22Rv1 (cell line): Measurements from ENCODE around the gene PTGIR.

Experiments used
- H3K27ac ChIP-seq: fragments of 450-650 bp; 2 replicates; pipeline ENCODE4 v1.5.1; 2017
- CTCF ChIP-seq: fragments of 450-650 bp; IDR thresholded peaks from 2 replicates; pipeline ENCODE4 v1.5.1; 2017; ENCODE audit warnings: mild to moderate bottlenecking
- ZFX ChIP-seq: fragments of 450-650 bp; IDR thresholded peaks from 2 replicates; pipeline ENCODE4 v1.6.1; 2017; ENCODE audit warnings: antibody characterized with exemption, borderline replicate concordance

PTGIR gene

GRCh38 chr19:46637224-46637623, 12.3 kb upstream of the PTGIR start:
- TF ChIP-seq CTCF (no peak), ZFX (no peak)
- H3K27ac ChIP-seq = no peak overlapping the region

GRCh38 chr19:46635920-46636761, 11.3 kb upstream of the PTGIR start, which contains the start of gene GNG8:
Gene GNG8 (minus strand): TSS chr19:46636202. CDS start chr19:46634682, 1,520 bp downstream.
- H3K27ac ChIP-seq = no peak within 1 kb of the TSS
- no peak for TF ChIP-seq ZFX
- TF ChIP-seq CTCF = no peak

GRCh38 chr19:46634656-46635218, 9.8 kb upstream of the PTGIR start:
- TF ChIP-seq ZFX (no peak), CTCF (no peak)
- no peak overlapping the region for H3K27ac ChIP-seq

GRCh38 chr19:46634045-46634655, 9.3 kb upstream of the PTGIR start:
- H3K27ac ChIP-seq = no peak overlapping the region
- TF ChIP-seq ZFX = no peak
- TF ChIP-seq CTCF = no peak

- TF ChIP-seq ZFX (no peak), CTCF (no peak)
- H3K27ac ChIP-seq = no peak overlapping the region
Observed at GRCh38 chr19:46633130-46633529, 8.2 kb upstream of the PTGIR start.

- TF ChIP-seq ZFX = no peak
- no peak for TF ChIP-seq CTCF
- no peak overlapping the region for H3K27ac ChIP-seq
Observed at GRCh38 chr19:46631481-46631880, 6.6 kb upstream of the PTGIR start.
